ENCODE measurements around the gene SHISA8. TPM values are rescaled to one million over a fixed set of nuclear protein-coding genes. Genes with fewer than 3 reads are reported as not detected.
A peak's percentile ranks its signal among the peaks of the same experiment; 100 is the strongest.

The SHISA8 gene
- total RNA-seq, 4 donors from 2014 or later: not detected

DNA sequence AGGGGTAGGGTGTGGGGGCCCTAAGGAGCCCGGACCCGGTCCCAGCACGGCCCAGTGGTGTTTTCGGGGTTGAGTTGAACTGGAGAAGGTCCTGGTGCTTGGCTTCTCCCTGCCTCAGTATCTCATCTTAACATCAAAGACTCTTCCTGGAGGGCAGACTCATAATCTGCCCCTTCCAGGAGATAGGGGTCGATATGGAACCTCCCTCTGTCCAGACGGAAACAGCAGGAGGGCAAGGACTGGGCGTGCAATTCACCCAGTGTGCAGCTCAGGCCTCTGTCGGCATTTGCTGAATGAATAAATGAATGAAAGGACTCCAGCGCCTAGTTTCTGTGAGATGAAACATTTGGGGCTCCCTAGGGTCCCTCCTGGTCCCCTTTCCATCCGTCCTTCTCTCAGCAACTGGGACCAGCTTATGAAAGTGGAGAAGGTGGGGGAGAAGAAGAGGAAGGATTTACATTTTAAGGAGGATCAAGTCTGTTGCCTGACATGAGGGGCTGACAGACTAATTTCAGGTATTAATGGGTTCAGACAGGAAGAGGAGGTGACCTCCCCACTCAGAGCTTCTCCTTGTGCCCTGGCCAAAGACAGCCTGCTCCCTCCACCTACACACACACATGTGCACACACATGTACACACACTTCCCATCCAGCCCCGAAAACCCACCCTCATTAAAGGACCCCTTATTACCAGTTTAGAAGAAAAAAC is 1.1 kb upstream of the SHISA8 start:
- H3K4me3 ChIP-seq: no peak overlapping the region
- 74% methylated on average over 2 of the region's 11 CpGs; no CpG with 5 or more reads in 1 of the 2 donors for WGBS, 2 donors (ENCODE audit: low coverage in 1 of 2)
- no peak overlapping the region for H3K27ac ChIP-seq
- no peaks in the 10 kb centered on the region for H3K9me3 ChIP-seq
- H3K36me3 ChIP-seq: no peaks in the 10 kb centered on the region
- peaks cover 96% of the 10 kb centered on the region for H3K27me3 ChIP-seq
- no peak for TF ChIP-seq EP300 (IDR thresholded peaks at IDR 0.05)
- TF ChIP-seq, protein P1, sequence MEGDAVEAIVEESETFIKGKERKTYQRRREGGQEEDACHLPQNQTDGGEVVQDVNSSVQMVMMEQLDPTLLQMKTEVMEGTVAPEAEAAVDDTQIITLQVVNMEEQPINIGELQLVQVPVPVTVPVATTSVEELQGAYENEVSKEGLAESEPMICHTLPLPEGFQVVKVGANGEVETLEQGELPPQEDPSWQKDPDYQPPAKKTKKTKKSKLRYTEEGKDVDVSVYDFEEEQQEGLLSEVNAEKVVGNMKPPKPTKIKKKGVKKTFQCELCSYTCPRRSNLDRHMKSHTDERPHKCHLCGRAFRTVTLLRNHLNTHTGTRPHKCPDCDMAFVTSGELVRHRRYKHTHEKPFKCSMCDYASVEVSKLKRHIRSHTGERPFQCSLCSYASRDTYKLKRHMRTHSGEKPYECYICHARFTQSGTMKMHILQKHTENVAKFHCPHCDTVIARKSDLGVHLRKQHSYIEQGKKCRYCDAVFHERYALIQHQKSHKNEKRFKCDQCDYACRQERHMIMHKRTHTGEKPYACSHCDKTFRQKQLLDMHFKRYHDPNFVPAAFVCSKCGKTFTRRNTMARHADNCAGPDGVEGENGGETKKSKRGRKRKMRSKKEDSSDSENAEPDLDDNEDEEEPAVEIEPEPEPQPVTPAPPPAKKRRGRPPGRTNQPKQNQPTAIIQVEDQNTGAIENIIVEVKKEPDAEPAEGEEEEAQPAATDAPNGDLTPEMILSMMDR (IDR thresholded peaks at IDR 0.05): no peak
- TF ChIP-seq POLR2AphosphoS5 (IDR thresholded peaks at IDR 0.05): no peak
- TF ChIP-seq POLR2A (IDR thresholded peaks at IDR 0.05): no peak
- ATAC-seq: no peak
- peaks cover 0 to 52% (median 26%) of the 10 kb centered on the region in 3 donors for H3K4me1 ChIP-seq

DNA sequence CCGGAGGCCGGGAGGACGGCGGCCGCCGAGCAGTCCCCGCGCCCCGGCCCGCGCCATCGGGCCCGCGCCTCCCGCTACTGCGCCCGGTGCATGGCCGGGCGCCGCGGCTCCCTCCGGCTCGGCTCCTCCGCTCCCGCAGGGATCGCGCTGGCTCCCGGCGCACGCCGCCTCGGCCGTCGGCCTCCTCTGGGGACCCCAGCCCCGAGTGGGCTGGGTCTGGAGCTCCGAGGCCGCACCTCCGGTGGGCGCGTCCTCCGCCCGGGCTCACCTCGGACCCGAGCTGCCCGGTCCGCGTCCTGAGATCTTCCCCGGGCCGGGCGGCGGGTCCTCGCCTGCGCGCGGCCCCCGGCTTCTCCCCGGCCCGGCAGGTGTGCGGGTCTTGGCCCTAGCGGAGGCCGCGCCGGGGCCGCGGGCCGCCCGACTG is 251 bp downstream of the SHISA8 start:
- Histone ChIP-seq H3K27me3 (peaks cover 100% of the 10 kb centered on the region), H3K4me3 (peak overlapping the region; percentile 2 to 52), H3K27ac (no peak overlapping the region), H3K9me3 (no peaks in the 10 kb centered on the region), H3K4me1 (peaks cover 0 to 57% (median 31%) of the 10 kb centered on the region in 3 donors), H3K36me3 (no peaks in the 10 kb centered on the region)
- no peak for ATAC-seq
- no peak for TF ChIP-seq POLR2AphosphoS5 (IDR thresholded peaks at IDR 0.05)
- TF ChIP-seq EP300 (IDR thresholded peaks at IDR 0.05): no peak
- TF ChIP-seq, protein P1 (IDR thresholded peaks at IDR 0.05): no peak
- no peak for TF ChIP-seq POLR2A (IDR thresholded peaks at IDR 0.05)
- no CpG with 5 or more reads among the region's 67 CpGs for WGBS, 2 donors (ENCODE audit: low coverage in 1 of 2)

- WGBS, 2 donors (ENCODE audit: low coverage in 1 of 2): 5% methylated on average over 4 of the region's 79 CpGs; no CpG with 5 or more reads in 1 of the 2 donors
- H3K4me1 ChIP-seq: peaks cover 0 to 57% (median 25%) of the 10 kb centered on the region in 3 donors
- H3K27ac ChIP-seq: no peak overlapping the region
- peaks cover 100% of the 10 kb centered on the region for H3K27me3 ChIP-seq
- H3K36me3 ChIP-seq: no peaks in the 10 kb centered on the region
- no peak for ATAC-seq
- H3K4me3 ChIP-seq: peak overlapping the region in 1 of 2 donors; percentile 52
- TF ChIP-seq POLR2A (IDR thresholded peaks at IDR 0.05): no peak
- TF ChIP-seq EP300 (IDR thresholded peaks at IDR 0.05): no peak
- no peak for TF ChIP-seq POLR2AphosphoS5 (IDR thresholded peaks at IDR 0.05)
- TF ChIP-seq, protein P1 (IDR thresholded peaks at IDR 0.05): no peak
- no peaks in the 10 kb centered on the region for H3K9me3 ChIP-seq
Observed at GRCh38 chr22:41913842-41914534, 886 bp downstream of the SHISA8 start.

- TF ChIP-seq POLR2AphosphoS5 (IDR thresholded peaks at IDR 0.05) (no peak), POLR2A (IDR thresholded peaks at IDR 0.05) (no peak), EP300 (IDR thresholded peaks at IDR 0.05) (no peak)
- TF ChIP-seq, protein P1 (IDR thresholded peaks at IDR 0.05): no peak
- no peak overlapping the region for H3K27ac ChIP-seq
- 73 to 100% methylated on average over 3 to 4 of the region's 11 CpGs for WGBS, 2 donors (ENCODE audit: low coverage in 1 of 2)
- peaks cover 0 to 57% (median 25%) of the 10 kb centered on the region in 3 donors for H3K4me1 ChIP-seq
- no peak for ATAC-seq
- peaks cover 97% of the 10 kb centered on the region for H3K27me3 ChIP-seq
- H3K36me3 ChIP-seq: no peaks in the 10 kb centered on the region
- H3K9me3 ChIP-seq: no peaks in the 10 kb centered on the region
- H3K4me3 ChIP-seq: no peak overlapping the region
Observed at GRCh38 chr22:41913040-41913719, 1.7 kb downstream of the SHISA8 start.

All from gastroesophageal sphincter (tissue), 4 donors.